Suprapubic skin (tissue), 4 donors: ENCODE data around the gene NOX3.

Experiments used
- POLR2A ChIP-seq, 2 donors: fragments of 450-650 bp; IDR thresholded peaks; one replicate each; pipeline ENCODE4 v1.6.1; 2017; ENCODE audit warnings: antibody characterized with exemption in 2 of 2, mild to moderate bottlenecking in 2 of 2, moderate library complexity in 2 of 2
- POLR2AphosphoS5 ChIP-seq, 3 donors: sonication (generic); formaldehyde crosslinking; IDR thresholded peaks; one replicate each; pipeline ENCODE4 v1.6.1; 2017; ENCODE audit warnings: antibody characterized with exemption in 3 of 3
- TF ChIP-seq, protein P1 (sequence below), 2 donors: fragments of 200-600 bp in 1 of 2; fragments of 450-650 bp in 1 of 2; sonication (generic) in 1 of 2; IDR thresholded peaks; one replicate each; pipeline ENCODE4 v1.5.1; 2016 to 2019; ENCODE audit warnings: antibody characterized with exemption in 2 of 2, mild to moderate bottlenecking in 1 of 2, moderate library complexity in 1 of 2

DNA sequence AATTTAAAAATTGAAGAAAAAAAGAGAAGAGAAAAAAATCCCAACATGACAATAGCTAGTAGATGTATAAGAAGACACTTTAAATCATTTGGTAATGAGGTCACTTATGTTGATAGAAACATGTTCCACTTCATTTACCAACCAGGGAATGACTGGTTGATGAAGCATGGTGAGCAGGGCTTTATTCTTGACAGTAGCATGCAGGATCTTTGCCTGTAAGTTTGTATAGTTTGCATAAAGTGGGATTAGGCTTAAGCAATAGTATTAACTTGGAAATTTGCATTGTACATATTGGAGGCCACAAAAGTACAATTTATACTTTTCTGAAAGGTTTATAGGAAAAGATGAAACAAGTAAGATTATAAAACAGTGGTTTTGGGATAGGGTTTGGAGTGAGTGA lies 67.0 kb downstream of the NOX3 start:
- TF ChIP-seq, protein P1, sequence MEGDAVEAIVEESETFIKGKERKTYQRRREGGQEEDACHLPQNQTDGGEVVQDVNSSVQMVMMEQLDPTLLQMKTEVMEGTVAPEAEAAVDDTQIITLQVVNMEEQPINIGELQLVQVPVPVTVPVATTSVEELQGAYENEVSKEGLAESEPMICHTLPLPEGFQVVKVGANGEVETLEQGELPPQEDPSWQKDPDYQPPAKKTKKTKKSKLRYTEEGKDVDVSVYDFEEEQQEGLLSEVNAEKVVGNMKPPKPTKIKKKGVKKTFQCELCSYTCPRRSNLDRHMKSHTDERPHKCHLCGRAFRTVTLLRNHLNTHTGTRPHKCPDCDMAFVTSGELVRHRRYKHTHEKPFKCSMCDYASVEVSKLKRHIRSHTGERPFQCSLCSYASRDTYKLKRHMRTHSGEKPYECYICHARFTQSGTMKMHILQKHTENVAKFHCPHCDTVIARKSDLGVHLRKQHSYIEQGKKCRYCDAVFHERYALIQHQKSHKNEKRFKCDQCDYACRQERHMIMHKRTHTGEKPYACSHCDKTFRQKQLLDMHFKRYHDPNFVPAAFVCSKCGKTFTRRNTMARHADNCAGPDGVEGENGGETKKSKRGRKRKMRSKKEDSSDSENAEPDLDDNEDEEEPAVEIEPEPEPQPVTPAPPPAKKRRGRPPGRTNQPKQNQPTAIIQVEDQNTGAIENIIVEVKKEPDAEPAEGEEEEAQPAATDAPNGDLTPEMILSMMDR (IDR thresholded peaks at IDR 0.05) = no peak
- TF ChIP-seq POLR2A (IDR thresholded peaks at IDR 0.05) (no peak), POLR2AphosphoS5 (IDR thresholded peaks at IDR 0.05) (no peak)
